SK-N-SH treated with all-trans-retinoic acid at 6 μM for 48 hours (cell line): ENCODE data around the gene GDF7.

Source experiments
- ARNTL ChIP-seq: fragments of 450-650 bp; formaldehyde crosslinking; IDR thresholded peaks from 2 replicates; pipeline ENCODE4 v1.5.0; 2020; ENCODE audit warnings: low read depth, mild to moderate bottlenecking, moderate library complexity, borderline replicate concordance
- ISL1 ChIP-seq: fragments of 250-450 bp; sonication (Bioruptor Pico); IDR thresholded peaks from 2 replicates; pipeline ENCODE4 v2.1.2; 2022; ENCODE audit warnings: mild to moderate bottlenecking, moderate library complexity
- PPARA ChIP-seq: fragments of 250-450 bp; sonication (Bioruptor Pico); IDR thresholded peaks from 2 replicates; pipeline ENCODE4 v1.5.0; 2020; ENCODE audit warnings: mild to moderate bottlenecking, borderline replicate concordance
- TCF4 ChIP-seq: fragments of 250-450 bp; sonication (Bioruptor Pico); IDR thresholded peaks from 2 replicates; pipeline ENCODE4 v1.8.0; 2021; ENCODE audit warnings: mild to moderate bottlenecking, moderate library complexity, borderline replicate concordance
- ZFP3 ChIP-seq: fragments of 250-450 bp; sonication (Bioruptor Pico); IDR thresholded peaks from 2 replicates; pipeline ENCODE4 v1.5.0; 2020; ENCODE audit warnings: mild to moderate bottlenecking, moderate library complexity
- ZFP30 ChIP-seq: fragments of 450-650 bp; formaldehyde crosslinking; IDR thresholded peaks from 2 replicates; pipeline ENCODE4 v1.5.0; 2022; ENCODE audit warnings: mild to moderate bottlenecking, moderate library complexity
- ZNF70 ChIP-seq: fragments of 450-650 bp; formaldehyde crosslinking; IDR thresholded peaks from 2 replicates; pipeline ENCODE4 v1.5.0; 2020; ENCODE audit warnings: mild to moderate bottlenecking, moderate library complexity
- ZNF8 ChIP-seq: fragments of 450-650 bp; formaldehyde crosslinking; IDR thresholded peaks from 2 replicates; pipeline ENCODE4 v1.5.0; 2020; ENCODE audit warnings: mild to moderate bottlenecking, moderate library complexity
- TF ChIP-seq, protein P1 (sequence below): fragments of 250-450 bp; sonication (Bioruptor Pico); IDR thresholded peaks from 2 replicates; pipeline ENCODE4 v1.5.1; 2020; ENCODE audit warnings: low read depth, mild to moderate bottlenecking, moderate library complexity
- TF ChIP-seq, protein P2 (sequence below): fragments of 250-450 bp; sonication (Bioruptor Pico); IDR thresholded peaks from 2 replicates; pipeline ENCODE4 v1.8.0; 2020; ENCODE audit warnings: mild to moderate bottlenecking, moderate library complexity, borderline replicate concordance
- TF ChIP-seq, protein P3 (sequence below): fragments of 250-450 bp; sonication (Bioruptor Pico); IDR thresholded peaks from 2 replicates; pipeline ENCODE4 v1.8.0; 2021; ENCODE audit warnings: low read depth, mild to moderate bottlenecking, moderate library complexity, borderline replicate concordance
- TF ChIP-seq, protein P4 (sequence below): fragments of 250-450 bp; sonication (Bioruptor Pico); IDR thresholded peaks from 2 replicates; pipeline ENCODE4 v1.5.0; 2020; ENCODE audit warnings: mild to moderate bottlenecking, moderate library complexity

DNA sequence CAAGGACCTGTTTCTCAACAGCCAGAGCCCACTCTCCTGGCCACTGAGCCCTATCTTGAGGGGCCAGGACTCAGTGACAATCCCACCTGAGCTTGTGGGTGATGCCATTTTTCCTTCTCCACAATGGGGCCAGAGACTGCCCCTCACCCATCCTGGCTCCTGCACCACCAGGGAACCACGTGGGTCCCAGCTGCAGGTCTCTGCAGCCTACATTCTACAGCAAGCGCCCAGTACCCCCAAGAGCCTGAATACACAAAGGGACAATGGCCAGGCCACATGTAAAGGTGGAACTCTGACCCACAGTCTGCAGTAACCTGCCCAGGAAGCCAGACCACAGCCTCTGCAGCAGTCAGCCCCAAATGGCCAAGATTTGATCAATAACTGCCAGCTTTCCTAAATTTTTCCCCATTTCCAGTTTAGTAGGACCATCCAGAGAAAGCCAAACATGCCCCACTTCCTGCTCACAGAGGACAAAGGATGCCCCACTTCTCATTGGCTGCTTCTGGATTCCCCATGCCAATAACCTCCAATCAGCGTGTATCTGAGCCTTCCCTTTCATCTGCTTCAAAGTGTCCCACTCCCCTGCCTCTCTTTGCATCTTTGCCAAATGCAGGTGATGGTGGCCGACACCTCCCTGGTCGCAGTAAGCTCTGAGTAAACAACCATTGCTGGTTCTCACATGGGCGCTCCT is 35.2 kb upstream of the GDF7 start:
- TF ChIP-seq, protein P1, sequence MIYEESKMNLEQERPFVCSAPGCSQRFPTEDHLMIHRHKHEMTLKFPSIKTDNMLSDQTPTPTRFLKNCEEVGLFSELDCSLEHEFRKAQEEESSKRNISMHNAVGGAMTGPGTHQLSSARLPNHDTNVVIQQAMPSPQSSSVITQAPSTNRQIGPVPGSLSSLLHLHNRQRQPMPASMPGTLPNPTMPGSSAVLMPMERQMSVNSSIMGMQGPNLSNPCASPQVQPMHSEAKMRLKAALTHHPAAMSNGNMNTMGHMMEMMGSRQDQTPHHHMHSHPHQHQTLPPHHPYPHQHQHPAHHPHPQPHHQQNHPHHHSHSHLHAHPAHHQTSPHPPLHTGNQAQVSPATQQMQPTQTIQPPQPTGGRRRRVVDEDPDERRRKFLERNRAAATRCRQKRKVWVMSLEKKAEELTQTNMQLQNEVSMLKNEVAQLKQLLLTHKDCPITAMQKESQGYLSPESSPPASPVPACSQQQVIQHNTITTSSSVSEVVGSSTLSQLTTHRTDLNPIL: no peak
- TF ChIP-seq ZNF8 (CRISPR knock-in tag) (no peak), ZFP30 (no peak), ISL1 (no peak), PPARA (CRISPR knock-in tag) (no peak), TCF4 (no peak), ZFP3 (CRISPR knock-in tag) (no peak), ZNF70 (CRISPR knock-in tag) (no peak), ARNTL (CRISPR knock-in tag) (no peak)
- TF ChIP-seq, protein P2, sequence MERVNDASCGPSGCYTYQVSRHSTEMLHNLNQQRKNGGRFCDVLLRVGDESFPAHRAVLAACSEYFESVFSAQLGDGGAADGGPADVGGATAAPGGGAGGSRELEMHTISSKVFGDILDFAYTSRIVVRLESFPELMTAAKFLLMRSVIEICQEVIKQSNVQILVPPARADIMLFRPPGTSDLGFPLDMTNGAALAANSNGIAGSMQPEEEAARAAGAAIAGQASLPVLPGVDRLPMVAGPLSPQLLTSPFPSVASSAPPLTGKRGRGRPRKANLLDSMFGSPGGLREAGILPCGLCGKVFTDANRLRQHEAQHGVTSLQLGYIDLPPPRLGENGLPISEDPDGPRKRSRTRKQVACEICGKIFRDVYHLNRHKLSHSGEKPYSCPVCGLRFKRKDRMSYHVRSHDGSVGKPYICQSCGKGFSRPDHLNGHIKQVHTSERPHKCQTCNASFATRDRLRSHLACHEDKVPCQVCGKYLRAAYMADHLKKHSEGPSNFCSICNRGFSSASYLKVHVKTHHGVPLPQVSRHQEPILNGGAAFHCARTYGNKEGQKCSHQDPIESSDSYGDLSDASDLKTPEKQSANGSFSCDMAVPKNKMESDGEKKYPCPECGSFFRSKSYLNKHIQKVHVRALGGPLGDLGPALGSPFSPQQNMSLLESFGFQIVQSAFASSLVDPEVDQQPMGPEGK (CRISPR knock-in tag): no peak
- TF ChIP-seq, protein P3, sequence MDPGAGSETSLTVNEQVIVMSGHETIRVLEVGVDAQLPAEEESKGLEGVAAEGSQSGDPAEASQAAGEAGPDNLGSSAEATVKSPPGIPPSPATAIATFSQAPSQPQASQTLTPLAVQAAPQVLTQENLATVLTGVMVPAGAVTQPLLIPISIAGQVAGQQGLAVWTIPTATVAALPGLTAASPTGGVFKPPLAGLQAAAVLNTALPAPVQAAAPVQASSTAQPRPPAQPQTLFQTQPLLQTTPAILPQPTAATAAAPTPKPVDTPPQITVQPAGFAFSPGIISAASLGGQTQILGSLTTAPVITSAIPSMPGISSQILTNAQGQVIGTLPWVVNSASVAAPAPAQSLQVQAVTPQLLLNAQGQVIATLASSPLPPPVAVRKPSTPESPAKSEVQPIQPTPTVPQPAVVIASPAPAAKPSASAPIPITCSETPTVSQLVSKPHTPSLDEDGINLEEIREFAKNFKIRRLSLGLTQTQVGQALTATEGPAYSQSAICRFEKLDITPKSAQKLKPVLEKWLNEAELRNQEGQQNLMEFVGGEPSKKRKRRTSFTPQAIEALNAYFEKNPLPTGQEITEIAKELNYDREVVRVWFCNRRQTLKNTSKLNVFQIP (CRISPR knock-in tag): no peak
- TF ChIP-seq, protein P4, sequence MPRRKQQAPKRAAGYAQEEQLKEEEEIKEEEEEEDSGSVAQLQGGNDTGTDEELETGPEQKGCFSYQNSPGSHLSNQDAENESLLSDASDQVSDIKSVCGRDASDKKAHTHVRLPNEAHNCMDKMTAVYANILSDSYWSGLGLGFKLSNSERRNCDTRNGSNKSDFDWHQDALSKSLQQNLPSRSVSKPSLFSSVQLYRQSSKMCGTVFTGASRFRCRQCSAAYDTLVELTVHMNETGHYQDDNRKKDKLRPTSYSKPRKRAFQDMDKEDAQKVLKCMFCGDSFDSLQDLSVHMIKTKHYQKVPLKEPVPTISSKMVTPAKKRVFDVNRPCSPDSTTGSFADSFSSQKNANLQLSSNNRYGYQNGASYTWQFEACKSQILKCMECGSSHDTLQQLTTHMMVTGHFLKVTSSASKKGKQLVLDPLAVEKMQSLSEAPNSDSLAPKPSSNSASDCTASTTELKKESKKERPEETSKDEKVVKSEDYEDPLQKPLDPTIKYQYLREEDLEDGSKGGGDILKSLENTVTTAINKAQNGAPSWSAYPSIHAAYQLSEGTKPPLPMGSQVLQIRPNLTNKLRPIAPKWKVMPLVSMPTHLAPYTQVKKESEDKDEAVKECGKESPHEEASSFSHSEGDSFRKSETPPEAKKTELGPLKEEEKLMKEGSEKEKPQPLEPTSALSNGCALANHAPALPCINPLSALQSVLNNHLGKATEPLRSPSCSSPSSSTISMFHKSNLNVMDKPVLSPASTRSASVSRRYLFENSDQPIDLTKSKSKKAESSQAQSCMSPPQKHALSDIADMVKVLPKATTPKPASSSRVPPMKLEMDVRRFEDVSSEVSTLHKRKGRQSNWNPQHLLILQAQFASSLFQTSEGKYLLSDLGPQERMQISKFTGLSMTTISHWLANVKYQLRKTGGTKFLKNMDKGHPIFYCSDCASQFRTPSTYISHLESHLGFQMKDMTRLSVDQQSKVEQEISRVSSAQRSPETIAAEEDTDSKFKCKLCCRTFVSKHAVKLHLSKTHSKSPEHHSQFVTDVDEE: no peak
